ENCODE data around the gene RNF212B. TPM values are rescaled to one million over a fixed set of nuclear protein-coding genes. Genes with fewer than 3 reads are reported as not detected.

RNF212B gene
- total and polyA plus RNA-seq, 2 donors (not counting 3 experiments of a cell fraction or from before 2014, with no cell fraction given), result not detected

DNA sequence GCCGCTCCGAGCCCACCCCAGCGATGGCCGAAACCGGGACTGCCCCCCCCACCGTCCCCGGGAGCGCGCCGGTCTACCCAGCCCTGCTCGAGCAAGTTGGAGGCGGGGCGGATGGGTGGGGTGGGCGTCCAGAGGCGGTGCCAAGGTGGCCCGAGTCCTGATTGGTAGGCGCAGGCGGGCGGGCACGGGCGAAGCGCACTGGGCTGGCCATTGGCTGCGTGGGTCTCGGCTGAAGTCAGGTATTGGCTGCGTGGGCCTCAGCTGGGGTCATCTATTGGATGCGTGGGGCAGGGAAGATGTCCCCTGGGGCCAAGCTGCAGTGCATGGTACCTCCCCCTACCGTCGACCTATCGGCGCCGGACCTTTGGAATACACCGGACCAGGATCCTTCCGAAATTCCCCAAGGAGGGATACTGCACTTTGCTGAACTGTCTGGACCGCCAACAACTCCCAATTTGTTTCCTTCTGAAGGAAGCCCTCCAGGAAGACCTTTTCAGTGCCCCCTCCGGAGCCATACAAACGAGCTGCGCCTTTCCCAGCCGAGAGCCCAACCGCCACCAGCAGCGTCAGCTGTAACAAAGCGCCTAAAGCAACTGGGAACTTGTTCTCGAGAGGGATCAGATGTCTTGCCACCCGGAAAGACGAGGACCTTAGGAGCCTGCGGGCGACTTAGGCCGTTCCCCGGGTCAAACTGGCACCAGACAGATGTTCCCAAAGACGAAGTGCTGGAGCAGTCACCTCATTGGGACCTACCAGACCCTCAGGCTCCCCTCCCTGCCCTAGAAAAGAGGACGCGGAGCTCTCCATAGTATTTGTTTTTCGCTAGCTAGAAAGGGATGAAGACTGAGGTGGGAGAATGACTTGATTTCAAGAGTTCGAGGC, 48.5 kb downstream of the RNF212B start, which contains the start of gene HOMEZ:
Gene HOMEZ, minus strand, starts transcription at position 113 of the 882 bp plus-strand sequence. CDS start 180 bp downstream, outside the sequence.
- Histone ChIP-seq H3K9ac (replicated peaks; ENCODE audit: extremely low read depth, insufficient read depth, low read length) (peak within 1 kb of the TSS; percentile 82), H4K20me1 (replicated peaks; ENCODE audit: control insufficient read depth, extremely low read depth, insufficient read depth, low read length) (no peaks in the 10 kb centered on the region), H3K36me3 (ENCODE audit: control insufficient read depth in 2 of 2, extremely low read depth in 1 of 2, insufficient read depth in 2 of 2, low read length in 2 of 2) (no peaks in the 10 kb centered on the region), H2AFZ (ENCODE audit: low read depth, low read length) (peak within 1 kb of the TSS; percentile 93), H3K4me2 (ENCODE audit: insufficient read depth, low read length) (peak within 1 kb of the TSS; percentile 96), H3K4me1 (ENCODE audit: control insufficient read depth, extremely low read depth, insufficient read depth, low read length) (peaks cover 21% of the 10 kb centered on the region), H3K9me1 (replicated peaks; ENCODE audit: control insufficient read depth, extremely low read depth, insufficient read depth, low read length) (no peaks in the 10 kb centered on the region), H3K79me2 (ENCODE audit: control insufficient read depth, insufficient read depth, low read length) (peaks cover 14% of the 10 kb centered on the region), H3K4me3 (replicated peaks in 1 of 3; ENCODE audit: insufficient read depth in 1 of 3, low read depth in 1 of 3, low read length in 3 of 3) (peak within 1 kb of the TSS; percentile 79 to 98 (median 94)), H3K9me3 (replicated peaks; ENCODE audit: control insufficient read depth, insufficient read depth, low read length) (no peaks in the 10 kb centered on the region), H3K27ac (ENCODE audit: insufficient read depth, low read depth, low read length) (peak within 1 kb of the TSS; percentile 65), H3K27me3 (ENCODE audit: control insufficient read depth in 2 of 2, insufficient read depth in 2 of 2, low read length in 2 of 2) (peaks cover 2 to 12% of the 10 kb centered on the region in 2 experiments)
- POLR2A ChIA-PET, result interaction anchor here (1.1 kb wide), 1 partner anchor 15 kb away, joined by 5 read pairs; no protein-coding TSS in a partner anchor
- intact Hi-C loops (cut with micrococcal nuclease), result loop anchor here (1.0 to 2.0 kb wide), 4 partner anchors 9 to 183 kb away; partner anchors contain the start of genes NGDN and PABPN1
- peak; percentile 97 for FAIRE-seq
- DNase-seq (ENCODE audit: low read depth, low spot score), result peak; percentile 99
- TF ChIP-seq POLR2A (IDR thresholded peaks at IDR 0.05; ENCODE audit: low read depth, low read length) (peak; percentile 84), POLR2AphosphoS5 (IDR thresholded peaks at IDR 0.05; ENCODE audit: insufficient read depth, low read depth, low read length) (peak; percentile 40), MYC (IDR thresholded peaks at IDR 0.05; ENCODE audit: low read depth, low read length) (no peak), EZH2 (IDR thresholded peaks at IDR 0.05; ENCODE audit: borderline replicate concordance, low read depth, low read length, severe bottlenecking) (peak; percentile 69)
- TF ChIP-seq, protein P1, sequence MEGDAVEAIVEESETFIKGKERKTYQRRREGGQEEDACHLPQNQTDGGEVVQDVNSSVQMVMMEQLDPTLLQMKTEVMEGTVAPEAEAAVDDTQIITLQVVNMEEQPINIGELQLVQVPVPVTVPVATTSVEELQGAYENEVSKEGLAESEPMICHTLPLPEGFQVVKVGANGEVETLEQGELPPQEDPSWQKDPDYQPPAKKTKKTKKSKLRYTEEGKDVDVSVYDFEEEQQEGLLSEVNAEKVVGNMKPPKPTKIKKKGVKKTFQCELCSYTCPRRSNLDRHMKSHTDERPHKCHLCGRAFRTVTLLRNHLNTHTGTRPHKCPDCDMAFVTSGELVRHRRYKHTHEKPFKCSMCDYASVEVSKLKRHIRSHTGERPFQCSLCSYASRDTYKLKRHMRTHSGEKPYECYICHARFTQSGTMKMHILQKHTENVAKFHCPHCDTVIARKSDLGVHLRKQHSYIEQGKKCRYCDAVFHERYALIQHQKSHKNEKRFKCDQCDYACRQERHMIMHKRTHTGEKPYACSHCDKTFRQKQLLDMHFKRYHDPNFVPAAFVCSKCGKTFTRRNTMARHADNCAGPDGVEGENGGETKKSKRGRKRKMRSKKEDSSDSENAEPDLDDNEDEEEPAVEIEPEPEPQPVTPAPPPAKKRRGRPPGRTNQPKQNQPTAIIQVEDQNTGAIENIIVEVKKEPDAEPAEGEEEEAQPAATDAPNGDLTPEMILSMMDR (IDR thresholded peaks at IDR 0.05; ENCODE audit: extremely low read depth in 1 of 2, insufficient read depth in 1 of 2, low read depth in 1 of 2, low read length in 2 of 2), result no peak
- BruUV-seq (replicated peaks), result TSS peak; percentile 95
- dilution Hi-C loops (cut with MboI; ENCODE audit: extremely low pct_ligation_motif_present, low sequenced_read_pairs), result no loop called here
- CTCF ChIA-PET, result interaction anchor here (0.8 to 4.7 kb wide), 9 partner anchors 8 to 166 kb away, joined by 3 to 36 read pairs (median 4); partner anchors contain the start of gene PABPN1

All from endothelial cell of umbilical vein (primary cell).